CD8-positive, alpha-beta memory T cell (primary cell): ENCODE data around the gene ACKR4. TPM values are rescaled to one million over a fixed set of nuclear protein-coding genes. Genes with fewer than 3 reads are reported as not detected.
"Not testable (repeated sequence)": the region's sequence is repeated elsewhere in the genome, so short reads cannot be mapped to it uniquely, and the experiment has no call there.

Experiments used
- CTCF ChIA-PET: fragments of 350-600 bp; sonication (Branson Sonifier 250); formaldehyde crosslinking; loops from one replicate; lab custom pipeline; 2021; ENCODE audit warnings: antibody characterized with exemption; lab: Charles Lee
- POLR2A ChIA-PET: fragments of 350-600 bp; sonication (Branson Sonifier 250); formaldehyde crosslinking; loops from one replicate; lab custom pipeline; 2021; ENCODE audit warnings: antibody characterized with exemption; lab: Charles Lee
- DNase-seq, 5 donors: peaks; one replicate each; pipeline versions ENCODE4 v3.0.0 to v3.0.0-alpha.2; 2020 to 2022; ENCODE audit warnings: mixed read lengths in 1 of 5
- H3K27ac ChIP-seq: one replicate; pipeline ENCODE4 v1.7.0; 2013; ENCODE audit warnings: low read depth, mild to moderate bottlenecking, low read length, moderate library complexity
- H3K27me3 ChIP-seq: 2 replicates; pipeline ENCODE4 v1.7.0; 2013; ENCODE audit warnings: low read length, mild to moderate bottlenecking; ENCODE audit not compliant: insufficient read depth, poor library complexity, severe bottlenecking
- H3K36me3 ChIP-seq: 2 replicates; pipeline ENCODE4 v1.7.0; 2013; ENCODE audit warnings: mild to moderate bottlenecking, low read length, moderate library complexity; ENCODE audit not compliant: insufficient read depth
- H3K4me1 ChIP-seq: 2 replicates; pipeline ENCODE4 v1.7.0; 2013; ENCODE audit warnings: mild to moderate bottlenecking, low read length, moderate library complexity; ENCODE audit not compliant: insufficient read depth
- H3K4me3 ChIP-seq: 2 replicates; pipeline ENCODE4 v1.7.0; 2013; ENCODE audit warnings: mild to moderate bottlenecking, low read length
- H3K9me3 ChIP-seq: 2 replicates; pipeline ENCODE4 v1.7.0; 2013; ENCODE audit warnings: mild to moderate bottlenecking, low read length
- H3K27ac Mint-ChIP-seq, 8 donors: one replicate each; pipeline ENCODE4 v1.8.0; 2020 to 2021; ENCODE audit warnings: mixed read lengths in 8 of 8, mild to moderate bottlenecking in 6 of 8, inconsistent platforms in 3 of 8, moderate library complexity in 3 of 8
- H3K27me3 Mint-ChIP-seq, 2 donors: one replicate each; pipeline ENCODE4 v1.8.0; 2020 to 2021; ENCODE audit warnings: mixed read lengths in 2 of 2, mild to moderate bottlenecking in 1 of 2, moderate library complexity in 1 of 2
- H3K36me3 Mint-ChIP-seq, 3 donors: one replicate each; pipeline ENCODE4 v1.8.0; 2020 to 2021; ENCODE audit warnings: mixed read lengths in 3 of 3, inconsistent platforms in 1 of 3, mild to moderate bottlenecking in 1 of 3
- H3K4me1 Mint-ChIP-seq, 3 donors: one replicate each; pipeline ENCODE4 v1.8.0; 2020 to 2021; ENCODE audit warnings: mixed read lengths in 3 of 3, inconsistent platforms in 1 of 3, mild to moderate bottlenecking in 1 of 3
- H3K4me3 Mint-ChIP-seq, 7 donors: one replicate each; pipeline ENCODE4 v1.8.0; 2020 to 2021; ENCODE audit warnings: mixed read lengths in 7 of 7, mild to moderate bottlenecking in 6 of 7, moderate library complexity in 4 of 7, inconsistent platforms in 2 of 7
- H3K9me3 Mint-ChIP-seq, 5 donors: one replicate each; pipeline ENCODE4 v1.8.0; 2020 to 2022; ENCODE audit warnings: mixed read lengths in 5 of 5, mild to moderate bottlenecking in 3 of 5, moderate library complexity in 2 of 5, inconsistent platforms in 1 of 5
- polyA plus RNA-seq: library from polyadenylated mRNA; unstranded; fragments of 300-500 nt; fragmentation: Illumina TruSeq; gene quantifications from one replicate; pipeline ENCODE4 v1.2.3, GENCODE V29; 2021
- total RNA-seq, 2 experiments: library from RNA; stranded (reverse); gene quantifications; one replicate each; pipeline ENCODE4 v1.2.3, GENCODE V29; 2021

ACKR4 gene
- total and polyA plus RNA-seq, 3 experiments from 2014 or later = not detected

- DNase-seq, H3K27me3 Mint-ChIP-seq, H3K27me3 ChIP-seq, H3K4me1 ChIP-seq, H3K9me3 Mint-ChIP-seq, H3K36me3 ChIP-seq, H3K27ac ChIP-seq, H3K4me3 Mint-ChIP-seq, CTCF ChIA-PET, H3K4me1 Mint-ChIP-seq, POLR2A ChIA-PET, H3K4me3 ChIP-seq, H3K9me3 ChIP-seq: not testable (repeated sequence)
- Mint-ChIP-seq H3K36me3 (peaks cover 0 to 29% (median 19%) of the 10 kb centered on the region in 3 donors), H3K27ac (peak overlapping the region in 1 of 8 donors; percentile 84)
These were observed 41.1 kb upstream of the ACKR4 start for GRCh38 chr3:132556036-132556386.

- no peaks in the 10 kb centered on the region for H3K36me3 ChIP-seq
- H3K4me1 ChIP-seq = no peaks in the 10 kb centered on the region
- DNase-seq = no peak
- H3K27ac ChIP-seq = no peak overlapping the region
- Mint-ChIP-seq H3K4me3 (no peak overlapping the region), H3K27me3 (no peaks in the 10 kb centered on the region), H3K36me3 (peaks cover 0 to 31% (median 19%) of the 10 kb centered on the region in 3 donors), H3K4me1 (no peaks in the 10 kb centered on the region), H3K27ac (no peak overlapping the region), H3K9me3 (no peaks in the 10 kb centered on the region)
- H3K4me3 ChIP-seq = no peak overlapping the region
- H3K9me3 ChIP-seq = no peaks in the 10 kb centered on the region
- H3K27me3 ChIP-seq = no peaks in the 10 kb centered on the region
- ChIA-PET POLR2A (no interaction called here), CTCF (no interaction called here)
These were observed 40.4 kb upstream of the ACKR4 start for GRCh38 chr3:132556508-132557159.

- no peaks in the 10 kb centered on the region for H3K27me3 ChIP-seq
- CTCF ChIA-PET = interaction anchor here (1.2 kb wide), 1 partner anchor 16 kb away, joined by 3 read pairs; no protein-coding TSS in a partner anchor
- DNase-seq = no peak
- peaks cover 23 to 59% (median 31%) of the 10 kb centered on the region in 3 donors for H3K36me3 Mint-ChIP-seq
- POLR2A ChIA-PET = no interaction called here
- H3K4me1 Mint-ChIP-seq = no peaks in the 10 kb centered on the region
- no peak overlapping the region for H3K27ac Mint-ChIP-seq
- no peaks in the 10 kb centered on the region for H3K27me3 Mint-ChIP-seq
- no peaks in the 10 kb centered on the region for H3K9me3 Mint-ChIP-seq
- H3K9me3 ChIP-seq = no peaks in the 10 kb centered on the region
- H3K27ac ChIP-seq = no peak overlapping the region
- H3K36me3 ChIP-seq = no peaks in the 10 kb centered on the region
- H3K4me1 ChIP-seq = no peaks in the 10 kb centered on the region
- no peak overlapping the region for H3K4me3 Mint-ChIP-seq
- no peak overlapping the region for H3K4me3 ChIP-seq
These were observed 36.1 kb upstream of the ACKR4 start for GRCh38 chr3:132561003-132561402.

GRCh38 chr3:132563420-132564069 lies 33.5 kb upstream of the ACKR4 start:
- Mint-ChIP-seq H3K4me3 (no peak overlapping the region), H3K4me1 (no peaks in the 10 kb centered on the region), H3K36me3 (peaks cover 23 to 55% (median 32%) of the 10 kb centered on the region in 3 donors), H3K9me3 (no peaks in the 10 kb centered on the region), H3K27me3 (no peaks in the 10 kb centered on the region), H3K27ac (no peak overlapping the region)
- CTCF ChIA-PET = no interaction called here
- Histone ChIP-seq H3K4me3 (no peak overlapping the region), H3K9me3 (no peaks in the 10 kb centered on the region), H3K27me3 (no peaks in the 10 kb centered on the region), H3K27ac (no peak overlapping the region), H3K4me1 (no peaks in the 10 kb centered on the region), H3K36me3 (no peaks in the 10 kb centered on the region)
- no peak for DNase-seq
- POLR2A ChIA-PET = no interaction called here

- H3K27me3 Mint-ChIP-seq = no peaks in the 10 kb centered on the region
- H3K36me3 Mint-ChIP-seq = peaks cover 23 to 52% (median 27%) of the 10 kb centered on the region in 3 donors
- Histone ChIP-seq H3K36me3 (no peaks in the 10 kb centered on the region), H3K4me3 (no peak overlapping the region), H3K27ac (no peak overlapping the region), H3K9me3 (no peaks in the 10 kb centered on the region), H3K27me3 (no peaks in the 10 kb centered on the region), H3K4me1 (no peaks in the 10 kb centered on the region)
- CTCF ChIA-PET = no interaction called here
- H3K9me3 Mint-ChIP-seq = no peaks in the 10 kb centered on the region
- POLR2A ChIA-PET = no interaction called here
- H3K4me3 Mint-ChIP-seq = no peak overlapping the region
- H3K4me1 Mint-ChIP-seq = no peaks in the 10 kb centered on the region
- no peak for DNase-seq
- no peak overlapping the region for H3K27ac Mint-ChIP-seq
These were observed 33.0 kb upstream of the ACKR4 start for GRCh38 chr3:132564070-132564465.

- H3K27me3 ChIP-seq = no peaks in the 10 kb centered on the region
- H3K4me1 Mint-ChIP-seq = no peaks in the 10 kb centered on the region
- no peaks in the 10 kb centered on the region for H3K36me3 ChIP-seq
- no peaks in the 10 kb centered on the region for H3K9me3 Mint-ChIP-seq
- H3K9me3 ChIP-seq = no peaks in the 10 kb centered on the region
- no peak overlapping the region for H3K4me3 ChIP-seq
- no peaks in the 10 kb centered on the region for H3K27me3 Mint-ChIP-seq
- peaks cover 33 to 55% (median 35%) of the 10 kb centered on the region in 3 donors for H3K36me3 Mint-ChIP-seq
- H3K4me3 Mint-ChIP-seq = no peak overlapping the region
- H3K27ac ChIP-seq = no peak overlapping the region
- CTCF ChIA-PET = no interaction called here
- H3K27ac Mint-ChIP-seq = no peak overlapping the region
- DNase-seq = no peak
- POLR2A ChIA-PET = no interaction called here
- H3K4me1 ChIP-seq = no peaks in the 10 kb centered on the region
These were observed 28.6 kb upstream of the ACKR4 start for GRCh38 chr3:132568422-132568821.

GRCh38 chr3:132569153-132569552 lies 27.9 kb upstream of the ACKR4 start:
- no peaks in the 10 kb centered on the region for H3K9me3 ChIP-seq
- H3K4me1 Mint-ChIP-seq = no peaks in the 10 kb centered on the region
- H3K4me3 Mint-ChIP-seq = no peak overlapping the region
- H3K4me3 ChIP-seq = no peak overlapping the region
- ChIA-PET CTCF (no interaction called here), POLR2A (no interaction called here)
- H3K9me3 Mint-ChIP-seq = no peaks in the 10 kb centered on the region
- H3K27me3 Mint-ChIP-seq = no peaks in the 10 kb centered on the region
- DNase-seq = no peak
- H3K4me1 ChIP-seq = no peaks in the 10 kb centered on the region
- H3K27me3 ChIP-seq = no peaks in the 10 kb centered on the region
- peak overlapping the region in 2 of 8 donors; percentile 9 to 18 for H3K27ac Mint-ChIP-seq
- no peak overlapping the region for H3K27ac ChIP-seq
- H3K36me3 ChIP-seq = no peaks in the 10 kb centered on the region
- H3K36me3 Mint-ChIP-seq = peaks cover 36 to 58% (median 39%) of the 10 kb centered on the region in 3 donors

- Histone ChIP-seq H3K27ac (no peak overlapping the region), H3K36me3 (no peaks in the 10 kb centered on the region), H3K9me3 (no peaks in the 10 kb centered on the region), H3K27me3 (no peaks in the 10 kb centered on the region), H3K4me3 (no peak overlapping the region), H3K4me1 (no peaks in the 10 kb centered on the region)
- Mint-ChIP-seq H3K36me3 (peaks cover 33 to 57% (median 37%) of the 10 kb centered on the region in 3 donors), H3K4me1 (no peaks in the 10 kb centered on the region), H3K9me3 (no peaks in the 10 kb centered on the region), H3K27me3 (no peaks in the 10 kb centered on the region), H3K4me3 (no peak overlapping the region), H3K27ac (peak overlapping the region in 2 of 8 donors; percentile 25 to 34)
- POLR2A ChIA-PET = no interaction called here
- CTCF ChIA-PET = no interaction called here
- no peak for DNase-seq
These were observed 27.5 kb upstream of the ACKR4 start for GRCh38 chr3:132569580-132569979.
